Measurements from ENCODE around the gene GJB2.

Gene GJB2

DNA sequence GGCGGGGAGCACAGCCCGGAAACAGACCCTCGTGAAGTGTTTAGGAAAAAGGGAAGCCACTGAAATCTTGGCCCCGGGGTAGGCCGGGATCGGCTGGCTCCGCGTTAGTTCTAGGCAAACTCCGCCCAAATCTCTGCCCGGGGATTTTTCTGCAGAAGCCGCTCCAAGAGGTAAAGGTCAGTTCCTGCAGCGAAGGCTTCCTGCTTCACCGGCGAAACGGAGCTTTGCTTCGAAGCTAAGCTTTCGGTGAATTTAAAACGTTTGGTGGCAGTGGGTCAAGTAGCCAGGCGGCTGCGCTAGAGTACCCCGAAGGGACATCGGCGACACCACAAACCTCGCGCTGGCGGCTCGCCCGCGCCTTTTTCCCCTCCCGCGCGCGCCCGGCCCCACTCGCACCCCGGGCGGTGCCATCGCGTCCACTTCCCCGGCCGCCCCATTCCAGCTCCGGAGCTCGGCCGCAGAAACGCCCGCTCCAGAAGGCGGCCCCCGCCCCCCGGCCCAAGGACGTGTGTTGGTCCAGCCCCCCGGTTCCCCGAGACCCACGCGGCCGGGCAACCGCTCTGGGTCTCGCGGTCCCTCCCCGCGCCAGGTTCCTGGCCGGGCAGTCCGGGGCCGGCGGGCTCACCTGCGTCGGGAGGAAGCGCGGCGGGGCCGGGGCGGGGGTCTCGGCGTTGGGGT, 441 bp downstream of the GJB2 start:
- no peak for DNase-seq (ENCODE audit: low spot score)

- no peak for DNase-seq (ENCODE audit: low spot score)
Observed at GRCh38 chr13:20191311-20192157, 1.2 kb downstream of the GJB2 start.

GRCh38 chr13:20190481-20191310, 2.0 kb downstream of the GJB2 start:
- no peak for DNase-seq (ENCODE audit: low spot score)

- DNase-seq (ENCODE audit: low spot score), result no peak
Observed at GRCh38 chr13:20190076-20190475, 2.7 kb downstream of the GJB2 start.

GRCh38 chr13:20188667-20189553, 3.8 kb downstream of the GJB2 start:
- no peak for DNase-seq (ENCODE audit: low spot score)

DNA sequence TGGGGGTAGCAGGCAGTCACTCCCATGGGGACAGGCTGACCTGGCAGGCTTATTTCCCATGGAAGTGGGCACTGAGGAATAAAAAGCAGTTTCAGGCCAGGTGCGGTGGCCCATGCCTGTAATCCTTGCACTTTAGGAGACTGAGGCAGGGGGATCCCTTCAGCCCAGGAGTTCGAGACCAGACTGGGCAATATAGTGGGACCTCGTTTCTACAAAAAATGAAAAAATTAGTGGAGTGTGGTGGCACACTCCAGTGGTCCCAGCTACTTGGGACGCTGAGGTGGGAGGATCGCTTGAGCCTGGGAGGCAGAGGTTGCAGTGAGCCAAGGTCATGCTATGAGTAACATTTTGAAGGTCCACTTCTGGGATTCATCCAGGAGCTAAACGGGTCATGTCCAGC, 6.0 kb downstream of the GJB2 start:
- DNase-seq (ENCODE audit: low spot score), result no peak

DNA sequence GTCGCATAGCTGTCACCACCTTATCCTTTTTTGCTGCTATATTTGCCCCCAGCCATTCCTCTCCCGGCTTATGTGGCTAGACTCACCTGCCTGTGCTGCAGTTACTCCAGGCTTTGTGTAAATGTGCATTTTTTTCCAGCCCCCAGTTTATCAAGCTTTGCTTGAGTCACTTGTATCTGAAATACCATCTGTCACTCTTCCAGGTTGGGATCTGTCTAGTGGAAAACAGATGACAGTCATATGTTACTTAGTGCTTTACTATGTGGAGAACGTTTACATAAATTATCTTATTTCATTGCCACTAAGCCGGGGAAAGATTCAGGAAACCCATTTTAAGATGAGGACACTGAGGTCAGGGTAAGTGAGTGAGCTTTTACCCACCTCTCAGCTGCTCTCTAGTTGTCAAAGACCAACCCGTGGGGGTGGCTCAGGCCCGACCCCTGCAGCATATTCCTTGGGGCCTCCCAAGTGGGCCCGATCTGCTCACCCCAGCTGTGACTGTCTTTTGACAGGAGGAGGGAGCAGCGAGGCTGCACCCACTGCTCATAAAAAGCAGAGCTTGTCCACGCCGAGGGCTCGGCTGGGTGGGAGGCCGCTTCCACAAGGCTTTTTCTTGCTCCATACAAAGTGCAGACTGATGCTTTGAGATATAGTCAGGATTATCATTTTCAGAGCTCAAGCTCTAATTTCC, 7.2 kb downstream of the GJB2 start:
- no peak for DNase-seq (ENCODE audit: low spot score)

GRCh38 chr13:20182231-20182846, 10.4 kb downstream of the GJB2 start:
- DNase-seq (ENCODE audit: low spot score), result peak; percentile 81

DNA sequence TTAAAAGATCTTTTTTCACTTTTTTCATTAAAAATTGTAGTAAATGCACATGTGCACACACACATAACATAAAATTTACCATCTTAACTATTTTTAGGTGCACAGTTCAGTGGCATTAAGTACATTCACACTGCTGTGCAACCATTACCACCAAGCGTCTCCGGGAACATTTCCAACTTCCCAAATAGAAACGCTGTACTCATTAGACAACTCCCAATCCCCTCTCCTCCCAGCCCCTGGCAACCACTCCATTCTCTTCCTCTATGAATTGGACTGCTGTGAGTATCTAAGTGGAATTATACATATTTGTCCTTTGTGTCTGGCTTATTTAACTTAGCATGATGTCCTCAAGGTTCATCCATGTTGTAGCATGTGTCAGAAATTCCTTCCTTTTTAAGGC, 11.6 kb downstream of the GJB2 start:
- DNase-seq (ENCODE audit: low spot score), result no peak

DNA sequence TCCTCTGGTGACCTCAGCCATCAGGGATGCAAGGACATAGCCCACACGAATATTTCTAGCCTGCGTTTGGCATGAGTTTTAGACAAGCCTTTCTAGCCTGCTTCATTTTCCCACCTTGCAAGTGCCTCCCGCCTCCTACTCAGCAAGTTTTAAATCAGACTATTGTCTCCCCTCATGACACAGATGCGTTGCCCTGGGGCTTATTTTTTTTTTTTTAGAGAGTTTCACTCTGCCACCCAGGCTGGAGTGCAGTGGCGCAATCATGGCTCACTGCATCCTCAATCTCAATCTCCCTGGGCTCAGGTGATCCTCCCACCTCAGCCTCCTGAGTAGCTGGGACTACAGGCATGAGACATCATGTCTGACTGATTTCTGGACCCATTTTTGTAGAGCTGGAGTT, 14.6 kb downstream of the GJB2 start:
- DNase-seq (ENCODE audit: low spot score), result no peak

- no peak for DNase-seq (ENCODE audit: low spot score)
Observed at GRCh38 chr13:20177049-20177831, 15.5 kb downstream of the GJB2 start.

GRCh38 chr13:20175907-20176652, 16.7 kb downstream of the GJB2 start:
- no peak for DNase-seq (ENCODE audit: low spot score)

- DNase-seq (ENCODE audit: low spot score), result no peak
Observed at GRCh38 chr13:20175406-20175794, 17.3 kb downstream of the GJB2 start.

- DNase-seq (ENCODE audit: low spot score), result no peak
Observed at GRCh38 chr13:20174656-20175405, 17.9 kb downstream of the GJB2 start.

GRCh38 chr13:20173116-20173746, 19.5 kb downstream of the GJB2 start:
- no peak for DNase-seq (ENCODE audit: low spot score)

GRCh38 chr13:20171364-20171763, 21.4 kb downstream of the GJB2 start:
- DNase-seq (ENCODE audit: low spot score), result no peak

DNA sequence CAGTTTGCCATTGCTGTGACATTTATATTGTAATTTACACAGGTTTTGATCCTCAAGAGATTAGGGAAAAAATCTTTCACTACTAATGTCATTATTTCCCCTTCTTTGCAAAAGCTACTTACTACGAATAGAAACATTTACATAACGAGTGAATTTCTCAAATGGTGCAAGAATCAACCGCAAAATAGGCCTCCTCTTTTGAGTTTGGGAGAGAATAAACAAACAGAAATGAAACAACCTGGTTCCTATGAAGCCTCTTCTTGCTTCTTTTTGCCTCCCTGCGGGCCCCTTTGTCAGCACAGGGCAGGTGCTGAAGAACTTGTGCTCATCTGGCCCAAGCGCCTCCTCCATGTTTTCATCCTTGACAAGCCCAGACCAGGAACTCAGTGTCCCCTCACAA, 21.8 kb downstream of the GJB2 start:
- no peak for DNase-seq (ENCODE audit: low spot score)

DNA sequence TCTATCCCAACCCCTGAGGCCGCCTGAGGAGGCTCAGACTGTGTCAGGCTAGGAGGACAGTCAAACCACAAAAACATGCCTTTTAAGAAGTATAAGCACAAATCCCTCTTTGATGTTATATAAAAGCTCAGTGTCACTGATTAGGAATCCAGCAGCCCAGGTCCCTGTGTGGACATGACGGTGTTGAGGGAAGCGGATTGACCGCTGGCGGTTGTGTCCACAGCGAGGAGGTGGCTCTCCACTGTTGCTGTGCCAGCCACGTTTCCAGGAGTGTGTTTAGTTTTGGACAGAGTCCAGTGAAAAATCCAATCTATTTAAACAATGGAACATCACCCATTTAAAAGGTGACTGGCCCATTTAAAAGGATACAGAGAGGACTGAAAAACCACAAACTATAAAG, 24.3 kb downstream of the GJB2 start:
- DNase-seq (ENCODE audit: low spot score), result no peak
